ENCODE measurements around the gene TMEM267.

Gene TMEM267

DNA sequence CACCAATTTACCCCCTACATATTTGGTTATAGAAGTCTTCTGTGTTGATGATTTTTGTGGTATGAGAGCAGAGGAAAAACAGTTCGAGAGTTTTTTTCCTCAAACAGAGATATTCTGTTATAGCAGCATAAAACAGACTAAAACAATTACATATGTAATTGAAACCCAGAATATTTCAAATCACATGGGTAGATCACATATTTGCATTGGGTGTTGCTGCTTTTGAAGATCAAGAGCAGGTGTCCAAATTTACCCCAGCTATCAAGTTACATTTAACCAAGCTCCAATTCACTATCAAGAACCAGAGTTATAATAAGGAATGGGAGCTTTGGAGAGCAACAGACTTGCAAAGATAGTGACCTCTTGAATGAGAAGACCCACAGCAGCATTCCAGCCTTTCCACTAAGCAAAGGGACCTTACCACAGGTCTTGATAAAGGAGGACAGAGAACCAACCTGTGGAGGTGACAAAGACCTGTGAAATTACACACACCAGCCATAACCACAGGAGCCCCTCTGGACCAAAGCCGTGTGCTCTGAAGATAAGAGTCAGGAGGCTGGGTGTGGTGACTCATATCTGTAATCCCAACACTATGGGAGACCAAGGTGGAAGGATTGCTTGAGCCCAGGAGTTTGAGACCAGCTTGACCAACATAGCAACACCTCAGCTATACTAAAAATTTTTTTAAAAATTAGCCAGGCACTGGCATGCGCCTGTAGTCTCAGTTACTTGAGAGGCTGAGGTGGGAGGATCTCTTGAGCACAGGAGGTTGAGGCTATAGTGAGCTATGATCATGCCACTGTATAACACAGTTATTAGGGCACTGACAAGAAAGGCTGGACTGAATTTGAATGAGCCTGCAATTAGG lies 67.5 kb downstream of the TMEM267 start (continued):
- TF ChIP-seq, protein P1, sequence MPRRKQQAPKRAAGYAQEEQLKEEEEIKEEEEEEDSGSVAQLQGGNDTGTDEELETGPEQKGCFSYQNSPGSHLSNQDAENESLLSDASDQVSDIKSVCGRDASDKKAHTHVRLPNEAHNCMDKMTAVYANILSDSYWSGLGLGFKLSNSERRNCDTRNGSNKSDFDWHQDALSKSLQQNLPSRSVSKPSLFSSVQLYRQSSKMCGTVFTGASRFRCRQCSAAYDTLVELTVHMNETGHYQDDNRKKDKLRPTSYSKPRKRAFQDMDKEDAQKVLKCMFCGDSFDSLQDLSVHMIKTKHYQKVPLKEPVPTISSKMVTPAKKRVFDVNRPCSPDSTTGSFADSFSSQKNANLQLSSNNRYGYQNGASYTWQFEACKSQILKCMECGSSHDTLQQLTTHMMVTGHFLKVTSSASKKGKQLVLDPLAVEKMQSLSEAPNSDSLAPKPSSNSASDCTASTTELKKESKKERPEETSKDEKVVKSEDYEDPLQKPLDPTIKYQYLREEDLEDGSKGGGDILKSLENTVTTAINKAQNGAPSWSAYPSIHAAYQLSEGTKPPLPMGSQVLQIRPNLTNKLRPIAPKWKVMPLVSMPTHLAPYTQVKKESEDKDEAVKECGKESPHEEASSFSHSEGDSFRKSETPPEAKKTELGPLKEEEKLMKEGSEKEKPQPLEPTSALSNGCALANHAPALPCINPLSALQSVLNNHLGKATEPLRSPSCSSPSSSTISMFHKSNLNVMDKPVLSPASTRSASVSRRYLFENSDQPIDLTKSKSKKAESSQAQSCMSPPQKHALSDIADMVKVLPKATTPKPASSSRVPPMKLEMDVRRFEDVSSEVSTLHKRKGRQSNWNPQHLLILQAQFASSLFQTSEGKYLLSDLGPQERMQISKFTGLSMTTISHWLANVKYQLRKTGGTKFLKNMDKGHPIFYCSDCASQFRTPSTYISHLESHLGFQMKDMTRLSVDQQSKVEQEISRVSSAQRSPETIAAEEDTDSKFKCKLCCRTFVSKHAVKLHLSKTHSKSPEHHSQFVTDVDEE (CRISPR knock-in tag; IDR thresholded peaks at IDR 0.05): no peak
- TF ChIP-seq ZNF565 (CRISPR knock-in tag; conservative IDR thresholded peaks at IDR 0.05; ENCODE audit: low read depth) (no peak), ZFP30 (CRISPR knock-in tag; IDR thresholded peaks at IDR 0.05) (no peak)
- TF ChIP-seq, protein P2, sequence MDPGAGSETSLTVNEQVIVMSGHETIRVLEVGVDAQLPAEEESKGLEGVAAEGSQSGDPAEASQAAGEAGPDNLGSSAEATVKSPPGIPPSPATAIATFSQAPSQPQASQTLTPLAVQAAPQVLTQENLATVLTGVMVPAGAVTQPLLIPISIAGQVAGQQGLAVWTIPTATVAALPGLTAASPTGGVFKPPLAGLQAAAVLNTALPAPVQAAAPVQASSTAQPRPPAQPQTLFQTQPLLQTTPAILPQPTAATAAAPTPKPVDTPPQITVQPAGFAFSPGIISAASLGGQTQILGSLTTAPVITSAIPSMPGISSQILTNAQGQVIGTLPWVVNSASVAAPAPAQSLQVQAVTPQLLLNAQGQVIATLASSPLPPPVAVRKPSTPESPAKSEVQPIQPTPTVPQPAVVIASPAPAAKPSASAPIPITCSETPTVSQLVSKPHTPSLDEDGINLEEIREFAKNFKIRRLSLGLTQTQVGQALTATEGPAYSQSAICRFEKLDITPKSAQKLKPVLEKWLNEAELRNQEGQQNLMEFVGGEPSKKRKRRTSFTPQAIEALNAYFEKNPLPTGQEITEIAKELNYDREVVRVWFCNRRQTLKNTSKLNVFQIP (CRISPR knock-in tag; IDR thresholded peaks at IDR 0.05; ENCODE audit: borderline replicate concordance, low read depth): no peak

GRCh38 chr5:43413966-43414365 lies 69.7 kb downstream of the TMEM267 start:
- no peak for ATAC-seq
- TF ChIP-seq ZNF8 (CRISPR knock-in tag; IDR thresholded peaks at IDR 0.05) (no peak), OSR1 (CRISPR knock-in tag; IDR thresholded peaks at IDR 0.05) (no peak), RARB (CRISPR knock-in tag; IDR thresholded peaks at IDR 0.05) (no peak), ZNF70 (CRISPR knock-in tag; IDR thresholded peaks at IDR 0.05) (no peak), CREB5 (CRISPR knock-in tag; IDR thresholded peaks at IDR 0.05; ENCODE audit: low read depth) (no peak)
- TF ChIP-seq, protein P2 (CRISPR knock-in tag; IDR thresholded peaks at IDR 0.05; ENCODE audit: borderline replicate concordance, low read depth): no peak

DNA sequence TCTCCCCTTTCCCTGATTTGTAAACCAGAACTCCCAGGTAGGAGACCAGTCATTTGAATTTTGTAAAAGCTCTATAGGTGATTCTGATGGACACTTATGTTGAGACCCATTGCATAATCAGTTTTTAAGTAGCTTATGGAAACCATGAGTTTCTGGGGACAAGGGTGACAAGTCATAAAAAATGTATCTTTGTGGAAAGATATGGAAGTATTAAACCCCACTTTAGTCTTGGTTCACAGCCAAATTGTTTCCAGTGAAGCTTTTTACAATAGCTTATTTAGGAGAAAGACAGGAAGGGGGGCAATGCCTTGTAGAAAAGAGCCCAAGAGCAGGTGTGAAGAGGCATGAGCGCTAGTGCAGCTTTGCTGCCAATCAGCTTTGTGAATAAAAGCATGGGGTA lies 71.0 kb downstream of the TMEM267 start:
- ATAC-seq: no peak
- TF ChIP-seq ESRRG (CRISPR knock-in tag; IDR thresholded peaks at IDR 0.05) (no peak), ZNF565 (CRISPR knock-in tag; conservative IDR thresholded peaks at IDR 0.05; ENCODE audit: low read depth) (no peak), ISL1 (CRISPR knock-in tag; IDR thresholded peaks at IDR 0.05) (no peak), RARB (CRISPR knock-in tag; IDR thresholded peaks at IDR 0.05) (no peak), CSDC2 (CRISPR knock-in tag; IDR thresholded peaks at IDR 0.05) (no peak), ARNTL (CRISPR knock-in tag; IDR thresholded peaks at IDR 0.05; ENCODE audit: borderline replicate concordance, low read depth) (no peak), OSR1 (CRISPR knock-in tag; IDR thresholded peaks at IDR 0.05) (no peak)
- TF ChIP-seq, protein P2 (CRISPR knock-in tag; IDR thresholded peaks at IDR 0.05; ENCODE audit: borderline replicate concordance, low read depth): no peak
- TF ChIP-seq, protein P1 (CRISPR knock-in tag; IDR thresholded peaks at IDR 0.05): no peak
